GM19372 (cell line): ENCODE results near the gene TTC23.
"Not testable (repeated sequence)": the region's sequence is repeated elsewhere in the genome, so short reads cannot be mapped to it uniquely, and the experiment has no call there.

ENCODE experiments used
- ATAC-seq: cut with Tn5 transposase; IDR thresholded peaks from one replicate; pipeline ENCODE4 v1.9.1; 2021; ENCODE audit warnings: mild to moderate bottlenecking, low read depth, moderate library complexity; ENCODE audit not compliant: unreplicated experiment

The TTC23 gene

DNA sequence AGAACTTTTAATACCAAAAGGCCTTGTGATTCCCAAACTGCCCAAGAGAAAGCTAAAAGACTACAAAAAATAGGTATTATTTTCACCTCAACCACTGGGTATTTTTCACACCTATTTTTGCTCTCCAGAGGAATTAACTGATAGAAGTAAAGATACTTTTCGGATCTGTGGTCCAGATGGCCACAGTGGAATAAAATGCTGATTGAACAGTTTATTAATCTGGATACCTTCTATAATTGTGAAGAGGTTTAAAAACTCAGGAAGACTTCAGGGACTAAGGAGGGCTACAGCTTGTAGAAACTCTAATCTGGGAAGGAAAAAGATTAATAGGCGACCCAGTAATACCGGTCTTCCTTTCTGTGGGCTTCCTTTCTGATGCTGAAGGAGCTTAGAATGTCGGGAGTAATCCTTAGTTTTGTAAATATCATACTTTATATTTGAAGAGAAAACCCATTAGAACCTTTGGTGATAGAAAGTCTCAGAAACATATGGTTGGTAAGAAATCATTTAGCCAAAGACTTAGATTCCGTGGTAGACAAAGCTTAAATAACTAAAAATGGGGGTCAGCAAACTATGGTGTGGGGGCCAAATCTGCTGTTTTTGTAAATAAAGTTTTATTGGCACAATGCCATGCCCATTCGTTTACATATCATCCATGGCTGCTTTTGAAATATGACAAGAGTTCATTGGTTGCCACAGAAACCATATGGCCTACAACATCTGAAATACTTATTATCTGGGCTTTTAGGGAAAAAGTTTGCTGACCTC lies 47.8 kb downstream of the TTC23 start:
- no peak for ATAC-seq

DNA sequence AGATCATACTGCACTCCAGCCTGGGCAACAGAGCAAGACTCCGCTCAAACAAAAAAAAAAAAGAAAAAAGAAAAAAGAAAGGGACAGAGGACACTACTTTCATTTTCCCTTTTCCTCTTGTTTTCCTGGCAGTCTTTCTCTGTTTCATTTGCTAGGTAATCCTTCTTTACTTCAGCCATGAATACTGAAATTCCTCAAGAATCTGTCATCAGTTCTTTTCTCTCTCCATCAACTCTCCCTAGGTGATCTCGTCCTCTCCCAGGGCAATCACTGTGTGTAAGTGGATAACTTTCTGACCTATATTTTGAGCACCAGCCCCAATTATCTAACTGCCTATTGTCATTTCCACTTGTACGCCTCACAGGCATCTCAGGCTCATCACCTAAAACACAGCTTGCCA lies 51.5 kb downstream of the TTC23 start:
- no peak for ATAC-seq

DNA sequence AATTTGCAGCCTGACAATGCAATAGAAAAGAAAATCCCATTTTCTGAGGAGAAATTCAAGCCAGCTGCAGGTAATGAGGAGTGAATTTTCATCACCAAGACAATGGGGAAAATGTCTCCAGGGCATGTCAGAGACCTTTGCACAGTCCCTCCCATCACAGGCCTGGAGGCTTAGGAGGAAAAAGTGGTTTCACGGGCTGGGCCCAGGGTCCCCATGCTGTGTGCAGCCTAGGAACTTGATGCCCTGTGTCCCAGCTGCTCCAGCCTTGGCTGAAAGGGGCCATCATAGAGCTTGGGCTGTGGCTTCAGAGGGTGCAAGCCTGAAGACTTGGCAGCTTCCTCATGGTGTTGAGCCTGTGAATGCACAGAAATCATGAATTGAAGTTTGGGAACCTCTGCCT lies 57.2 kb downstream of the TTC23 start:
- ATAC-seq, result not testable (repeated sequence)

DNA sequence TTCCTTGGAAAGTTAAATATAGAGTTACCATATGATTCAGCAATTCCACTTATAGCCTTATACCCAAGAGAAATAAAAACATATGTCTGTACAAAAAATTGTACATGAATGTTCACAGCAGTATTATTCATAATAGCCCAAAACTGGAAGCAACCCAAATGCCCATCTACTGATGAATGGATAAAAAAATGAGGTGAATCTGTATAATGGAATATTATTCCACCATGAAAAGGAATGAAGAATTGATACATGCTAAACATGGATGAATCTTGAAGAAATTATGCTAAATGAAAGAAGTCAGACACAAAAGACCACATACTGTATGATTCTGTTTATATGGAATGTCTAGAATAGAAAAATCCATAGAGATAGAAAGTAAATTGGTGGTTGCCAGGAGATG lies 61.4 kb downstream of the TTC23 start:
- no peak for ATAC-seq

DNA sequence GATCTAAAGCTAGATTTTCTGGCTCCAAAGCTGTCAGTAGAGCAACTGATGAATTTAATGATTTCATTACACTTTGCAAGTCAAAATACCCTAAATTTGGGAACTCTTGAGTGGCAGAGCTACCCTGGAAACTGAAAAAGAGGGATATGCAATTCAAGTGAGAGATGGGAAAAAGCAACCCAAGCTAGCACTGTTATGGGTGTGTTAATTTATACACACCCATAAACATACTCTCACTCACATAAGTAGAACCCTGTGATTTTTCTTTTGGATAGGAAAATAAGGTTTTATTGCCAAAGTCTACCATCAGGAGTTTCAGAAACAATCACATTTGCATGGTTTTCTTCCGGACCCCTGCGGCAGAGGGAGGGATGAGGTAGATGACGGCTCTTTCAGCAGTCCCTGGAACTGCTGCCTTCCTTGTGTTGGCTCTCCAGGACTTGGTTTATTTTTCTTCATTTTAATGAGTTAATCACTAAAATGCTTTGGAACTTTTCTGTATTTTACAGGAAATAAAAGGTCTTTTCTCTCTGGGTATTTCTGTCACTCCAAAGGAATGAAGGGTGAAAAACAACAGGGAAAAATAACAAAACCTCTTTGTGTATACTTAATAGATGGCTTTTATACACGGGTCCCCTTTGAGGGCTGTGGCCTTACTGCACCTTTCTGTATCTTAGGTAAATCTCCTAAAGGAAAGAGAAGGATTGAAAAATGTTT lies 63.8 kb downstream of the TTC23 start:
- no peak for ATAC-seq

DNA sequence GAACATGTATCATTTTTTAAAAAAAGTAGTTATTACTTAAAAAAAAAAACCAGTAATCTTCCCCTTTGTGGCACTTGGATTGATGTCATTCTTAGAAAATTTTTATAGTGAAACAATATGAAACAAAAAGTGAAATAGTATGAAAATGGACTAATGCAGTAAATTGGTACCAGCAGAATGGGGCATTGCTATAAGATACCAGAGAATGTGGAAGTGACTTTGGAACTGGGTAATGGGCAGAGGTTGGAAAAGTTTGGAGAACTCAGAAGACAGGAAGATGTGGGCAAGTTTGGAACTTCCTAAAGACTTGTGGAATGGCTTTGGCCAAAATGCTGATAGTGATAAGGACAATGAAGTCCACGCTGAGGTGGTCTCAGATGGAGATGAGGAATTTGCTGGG lies 66.6 kb downstream of the TTC23 start:
- no peak for ATAC-seq

DNA sequence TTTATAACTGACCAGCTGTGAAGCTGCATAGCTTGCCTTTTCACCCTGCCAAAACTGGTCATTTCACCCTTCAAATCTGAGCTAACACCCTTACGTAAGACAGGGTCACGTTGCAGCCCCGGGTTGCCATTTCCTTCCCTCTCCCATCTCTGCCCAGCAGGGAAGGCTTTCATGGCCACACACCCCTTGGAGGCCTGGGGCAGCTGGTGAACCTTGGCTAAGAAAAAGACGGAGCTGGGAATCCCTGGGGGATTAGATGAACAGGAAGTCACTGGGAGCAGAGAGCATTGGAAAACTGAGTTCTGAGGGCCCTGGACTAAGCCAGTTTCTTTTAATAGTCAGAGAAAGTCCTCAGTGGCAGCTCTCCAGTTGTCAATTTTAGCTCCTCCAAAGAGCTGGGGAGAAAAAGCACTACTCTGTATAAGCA lies 67.8 kb downstream of the TTC23 start:
- no peak for ATAC-seq

DNA sequence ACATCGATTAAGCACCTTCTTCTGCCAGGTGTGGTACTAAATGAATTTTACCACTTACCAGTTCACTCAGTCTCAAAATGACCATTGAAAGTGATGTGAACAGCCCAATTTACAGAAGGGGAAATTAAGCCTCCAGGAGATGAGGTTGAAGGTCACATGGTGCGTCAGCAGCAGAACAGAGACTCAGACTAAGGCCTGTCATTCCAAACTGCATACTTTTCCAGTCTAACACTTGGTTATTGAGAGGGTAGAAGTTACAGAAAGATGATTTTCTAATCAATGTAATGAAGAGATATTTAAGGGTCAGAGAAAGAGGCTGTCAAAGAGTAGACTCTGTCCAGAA lies 68.4 kb downstream of the TTC23 start:
- ATAC-seq, result no peak

DNA sequence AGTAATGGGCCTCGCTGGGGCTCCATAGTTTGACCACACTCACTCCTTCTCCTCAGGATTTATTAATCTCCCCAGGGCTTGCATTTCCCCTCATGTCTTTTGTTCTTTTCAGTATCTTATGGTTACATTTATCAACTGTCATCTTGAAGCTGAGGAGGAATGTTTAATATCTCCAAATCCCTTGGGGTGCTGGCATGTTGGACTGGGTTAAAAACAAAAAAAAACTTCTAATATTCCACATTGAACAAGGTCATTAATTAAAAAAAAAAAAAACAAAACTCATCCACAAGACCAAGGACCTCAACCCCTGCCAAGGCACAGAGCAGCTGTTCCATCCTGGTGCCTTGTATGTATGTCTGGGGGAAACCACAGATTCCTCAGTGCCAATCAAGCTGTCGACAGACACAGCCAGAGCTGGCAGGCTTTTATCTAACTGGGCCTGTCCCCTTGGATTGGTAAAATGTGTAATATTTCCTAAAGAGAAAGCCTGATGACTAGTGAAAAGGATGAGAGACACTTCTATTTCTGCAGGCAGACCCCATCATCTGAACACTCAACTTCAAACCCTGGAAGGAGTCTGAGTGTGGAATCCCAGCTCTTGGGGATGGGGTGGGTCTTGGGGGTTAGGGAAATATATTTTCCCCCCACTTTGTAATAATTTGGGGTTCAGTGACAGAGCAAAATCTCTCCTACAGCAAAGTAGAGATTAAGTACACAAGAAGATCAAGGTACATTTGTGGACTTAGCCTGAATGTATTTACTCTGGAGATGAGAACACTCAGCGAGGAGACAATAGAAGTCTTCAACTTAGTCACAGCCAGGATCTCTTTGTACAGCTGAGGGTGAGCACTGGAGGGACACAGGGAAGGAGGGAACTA lies 69.1 kb downstream of the TTC23 start:
- no peak for ATAC-seq

DNA sequence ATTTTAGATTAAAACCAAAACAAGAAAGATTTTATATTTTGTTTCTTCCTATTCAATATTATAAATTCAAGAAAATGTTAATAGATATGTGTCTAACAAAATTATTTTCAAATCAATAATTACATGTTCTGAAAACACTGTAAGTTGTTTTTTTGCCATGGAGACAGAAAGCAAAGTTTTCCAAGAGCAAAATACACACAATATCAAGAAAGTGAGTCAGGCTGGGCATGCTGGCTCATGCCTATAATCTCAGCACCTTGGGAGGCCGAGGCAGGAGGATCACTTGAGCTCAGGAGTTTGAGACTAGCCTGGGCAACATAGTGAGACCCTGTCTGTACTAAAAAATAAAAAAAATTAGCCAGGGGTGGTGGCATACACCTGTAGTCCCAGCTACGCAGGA lies 71.7 kb downstream of the TTC23 start:
- no peak for ATAC-seq

DNA sequence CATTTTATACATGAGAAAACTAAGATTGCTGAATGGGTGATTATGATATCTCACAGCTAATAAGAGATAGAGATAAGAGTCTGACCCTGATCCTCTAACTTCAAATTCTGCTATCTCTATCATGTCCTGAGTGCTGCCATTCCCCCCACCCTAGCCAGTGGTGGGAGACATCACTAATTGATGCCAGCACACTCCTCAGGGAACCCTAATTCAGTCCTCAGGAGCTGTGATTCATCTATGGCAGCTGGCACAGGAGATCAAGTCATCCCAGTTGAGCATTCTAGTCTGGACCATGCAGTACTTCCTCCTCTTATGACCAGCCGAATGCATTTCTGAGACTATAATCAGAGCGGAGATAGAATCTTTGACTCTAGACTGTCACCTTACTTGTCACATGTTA lies 72.6 kb downstream of the TTC23 start:
- no peak for ATAC-seq

DNA sequence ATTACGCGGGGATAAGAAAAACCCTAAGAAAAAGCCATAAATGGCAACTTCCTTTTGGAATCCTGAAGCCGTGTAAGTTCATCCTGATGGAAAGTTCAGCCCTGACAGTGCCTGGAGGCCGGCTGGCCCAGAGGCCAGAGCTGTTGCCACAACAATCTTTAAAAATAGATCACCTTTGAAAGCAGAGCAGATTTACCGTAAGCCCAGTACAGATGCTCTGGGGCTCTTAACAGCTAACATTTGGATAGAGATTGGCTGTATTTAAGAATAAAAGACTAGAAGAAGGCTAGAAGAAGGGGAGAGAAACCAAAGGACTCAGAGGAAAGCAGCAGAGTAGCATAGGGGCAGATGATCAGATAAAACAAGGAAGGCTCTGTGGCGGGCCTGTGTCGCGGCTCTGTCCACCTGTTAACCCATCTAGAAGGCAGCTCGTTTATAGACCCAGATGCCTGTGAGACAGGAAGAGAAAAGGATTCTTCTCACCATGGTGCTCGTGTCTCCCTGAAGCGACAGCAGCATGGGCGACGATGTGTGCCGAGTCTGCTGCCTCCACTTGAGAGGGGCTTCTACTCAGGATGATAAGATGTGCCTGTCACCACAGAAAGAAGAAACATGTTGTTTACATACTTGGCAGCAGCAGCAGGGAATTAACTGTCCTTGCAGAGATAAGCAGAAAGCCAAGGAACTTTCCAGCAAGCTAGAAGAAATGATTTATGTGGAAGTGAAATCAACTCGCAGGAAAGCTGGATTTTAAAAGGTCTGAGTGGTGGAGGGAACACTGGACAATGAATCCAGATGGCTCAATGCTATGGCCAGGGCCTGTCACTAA lies 74.6 kb downstream of the TTC23 start:
- ATAC-seq, result no peak

DNA sequence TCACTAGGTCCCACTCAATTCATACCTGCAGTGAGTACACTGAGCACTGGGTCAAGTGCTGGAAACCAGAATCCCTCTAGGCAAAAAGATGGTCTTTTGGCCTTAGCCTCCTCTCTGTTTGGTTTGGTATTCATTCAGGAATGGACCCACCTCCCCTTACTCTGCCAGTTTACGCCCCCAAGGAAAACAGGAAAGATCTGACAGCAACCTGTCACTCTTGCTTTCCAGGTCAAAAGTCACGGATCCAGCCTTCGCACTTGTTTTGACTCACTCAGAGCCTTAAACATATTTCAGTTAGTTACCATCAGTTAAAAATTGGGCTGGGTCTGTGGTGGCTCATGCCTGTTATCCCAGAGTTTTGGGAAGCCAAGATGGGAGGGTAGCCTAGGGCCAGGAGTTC lies 76.4 kb downstream of the TTC23 start:
- ATAC-seq, result no peak

DNA sequence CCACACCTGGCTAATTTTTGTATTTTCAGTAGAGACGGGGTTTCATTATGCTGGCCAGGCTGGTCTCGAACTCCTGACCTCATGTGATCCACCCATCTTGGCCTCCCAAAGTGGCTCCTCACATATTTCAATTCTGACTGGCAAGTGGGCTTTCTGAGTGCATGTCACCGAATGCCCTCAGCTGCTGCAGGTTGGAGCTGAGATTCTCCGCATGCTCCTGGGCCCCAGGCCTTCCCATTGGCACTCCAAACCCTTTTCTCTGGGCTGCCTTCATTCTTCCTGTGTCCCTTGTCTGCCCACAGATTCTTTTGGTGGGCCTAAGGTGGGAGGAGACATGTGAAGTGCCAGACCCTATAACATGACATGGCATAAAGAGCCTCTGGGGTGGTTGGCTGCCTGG lies 77.2 kb downstream of the TTC23 start:
- ATAC-seq, result no peak

DNA sequence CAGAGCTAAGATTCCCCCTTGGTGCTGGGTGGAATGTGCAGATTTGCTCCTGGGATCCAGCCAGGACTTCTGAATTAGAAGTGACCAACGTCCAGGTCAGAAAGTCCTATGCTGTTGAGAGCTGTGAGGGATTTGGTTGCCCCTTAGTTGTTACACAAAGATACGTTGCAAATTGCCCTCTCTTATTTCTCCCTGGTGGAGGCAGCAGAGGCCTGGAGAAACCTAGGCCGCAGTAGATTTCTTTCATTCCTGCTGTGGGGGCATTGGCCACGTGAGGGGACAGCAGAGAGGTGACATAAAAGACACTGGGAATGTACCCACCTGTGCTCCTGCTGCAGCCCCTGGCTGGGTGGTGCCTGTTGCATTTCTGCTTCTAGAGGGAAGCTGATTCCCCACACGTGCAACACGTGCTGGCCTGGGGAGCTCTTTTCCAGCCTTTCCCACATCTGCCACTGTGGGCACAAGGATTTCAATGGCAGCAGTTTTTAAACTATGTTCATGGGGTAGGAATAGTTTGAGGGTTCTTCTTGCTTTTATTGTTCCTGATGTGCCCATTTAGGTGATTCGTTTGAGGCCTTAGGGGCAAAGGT lies 78.8 kb downstream of the TTC23 start:
- ATAC-seq, result no peak

DNA sequence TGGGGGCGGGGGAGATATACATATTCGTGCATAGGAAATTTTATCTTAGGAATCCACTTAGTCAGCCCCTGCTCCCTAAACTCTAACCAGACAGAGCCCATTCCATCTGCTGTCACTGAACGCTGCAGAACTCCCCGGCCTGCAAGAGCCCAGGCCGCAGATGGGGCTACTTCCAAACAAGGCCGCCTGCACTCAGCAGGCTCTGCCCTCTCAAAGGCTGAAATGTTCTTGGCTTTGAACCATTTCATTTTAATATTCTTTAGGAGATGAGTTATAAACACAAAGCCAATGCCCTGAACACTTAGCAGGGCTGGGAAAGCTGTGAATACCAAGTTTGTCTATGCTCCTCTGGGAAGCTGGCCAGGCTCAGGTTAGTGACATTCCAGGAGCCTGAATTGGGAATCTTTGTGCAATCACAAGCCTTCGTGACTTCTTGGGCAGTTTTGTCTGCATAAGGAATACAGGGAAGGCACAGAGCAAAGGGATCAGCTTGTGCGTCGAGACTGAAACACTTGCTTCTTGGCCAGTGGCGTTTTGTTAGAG lies 79.5 kb downstream of the TTC23 start:
- ATAC-seq, result no peak

DNA sequence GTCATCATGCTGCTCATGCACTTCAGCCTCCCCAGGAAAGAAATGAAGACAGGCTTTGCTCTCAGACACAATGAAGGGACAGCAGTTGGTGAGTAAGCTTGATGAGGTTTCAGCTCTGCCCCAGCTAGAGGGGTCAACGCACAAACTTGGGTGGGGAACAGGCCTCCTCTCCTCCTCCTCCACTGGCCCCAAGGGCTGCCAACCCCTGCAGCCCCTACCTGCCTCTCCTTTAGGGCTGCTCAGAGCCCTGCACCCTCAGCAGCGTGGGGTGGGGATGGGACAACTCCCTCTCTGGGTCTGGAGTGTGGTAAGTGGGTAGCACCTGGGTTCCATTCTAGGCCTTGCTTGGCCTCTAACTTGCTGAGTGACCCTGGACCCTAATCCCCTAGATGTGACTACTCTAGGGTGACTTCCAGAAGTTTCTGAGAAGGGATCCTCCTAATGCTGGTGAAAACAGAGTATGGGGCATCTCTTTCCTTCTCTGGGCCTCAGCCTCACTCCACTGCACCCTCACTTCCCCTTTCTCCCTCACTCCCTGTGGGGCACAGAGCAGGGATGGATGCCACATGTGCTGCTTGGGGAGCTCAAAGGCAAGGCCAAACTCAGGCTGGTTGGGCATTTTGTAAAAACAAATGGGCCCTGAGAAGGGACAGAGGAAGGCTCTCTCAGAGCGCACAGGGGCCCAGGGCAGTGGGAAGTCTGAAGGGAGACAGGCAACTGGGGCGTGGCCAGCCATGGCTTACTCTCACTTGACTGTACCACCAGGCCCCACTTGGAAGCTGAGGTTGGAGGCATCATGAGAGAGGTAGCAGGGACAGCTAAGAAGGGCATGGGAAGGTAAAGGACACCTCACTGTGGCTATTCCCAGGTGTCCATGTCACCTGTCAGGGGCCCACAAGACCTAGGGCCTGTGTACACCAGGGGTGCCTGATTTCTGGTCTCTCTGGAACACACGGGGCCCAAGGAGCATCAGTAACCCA lies 80.5 kb downstream of the TTC23 start:
- ATAC-seq, result no peak

DNA sequence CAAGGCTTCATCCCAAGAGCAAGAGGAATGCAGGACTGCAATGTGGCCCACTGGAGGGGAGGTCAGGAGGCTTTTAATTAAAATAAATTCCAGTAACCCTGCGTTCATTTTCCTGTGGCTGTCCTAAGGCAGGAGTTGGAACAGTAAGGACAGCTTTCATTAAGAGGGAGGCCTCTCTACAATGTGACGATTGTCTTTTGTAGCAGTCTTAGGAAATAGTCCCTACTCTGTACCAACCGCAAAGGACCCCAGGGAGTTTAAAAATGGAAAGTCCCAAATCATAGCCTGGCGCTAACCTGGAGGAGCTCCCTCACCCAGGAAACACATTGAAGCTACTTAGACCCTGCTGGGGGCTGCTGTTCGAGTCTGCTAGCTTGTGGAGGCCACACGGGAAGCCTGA lies 81.7 kb downstream of the TTC23 start:
- no peak for ATAC-seq

DNA sequence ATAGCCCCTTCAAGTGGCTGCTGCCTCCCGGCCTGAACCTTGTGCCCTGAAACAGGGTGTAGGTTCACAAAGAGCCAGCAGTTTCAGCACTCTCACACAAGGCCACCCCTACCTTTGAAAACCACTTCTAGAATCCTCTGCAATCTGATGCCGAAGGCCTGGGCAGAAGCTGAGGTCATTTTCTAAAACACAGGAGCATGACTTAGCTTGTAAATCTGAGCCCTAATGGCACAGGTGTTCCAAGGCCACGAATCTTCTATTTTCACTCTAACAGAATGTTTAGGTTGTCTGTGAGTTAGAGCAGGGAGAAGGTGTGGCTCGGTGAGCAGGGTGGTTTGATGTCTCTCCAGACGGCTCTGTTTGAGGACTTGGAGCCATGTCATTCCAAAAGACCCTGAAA lies 82.2 kb downstream of the TTC23 start:
- ATAC-seq, result no peak
